HUES64 (cell line): ENCODE data around the gene SNED1.

ENCODE experiments used
- H3K27ac ChIP-seq: 2 replicates; pipeline ENCODE4 v1.7.0; 2013; ENCODE audit warnings: low read depth, low read length, inconsistent platforms
- H3K27me3 ChIP-seq: 2 replicates; pipeline ENCODE4 v1.6.1; 2013; ENCODE audit warnings: mild to moderate bottlenecking, low read length; ENCODE audit not compliant: insufficient read depth
- H3K36me3 ChIP-seq: 2 replicates; pipeline ENCODE4 v1.6.1; 2013; ENCODE audit warnings: mild to moderate bottlenecking, low read length; ENCODE audit not compliant: insufficient read depth
- H3K4me1 ChIP-seq: 2 replicates; pipeline ENCODE4 v1.6.1; 2013; ENCODE audit warnings: mild to moderate bottlenecking, low read length, moderate library complexity; ENCODE audit not compliant: insufficient read depth
- H3K4me3 ChIP-seq: 2 replicates; pipeline ENCODE4 v1.5.1; 2013; ENCODE audit warnings: mild to moderate bottlenecking, low read length, moderate library complexity
- H3K9ac ChIP-seq: 2 replicates; pipeline ENCODE4 v1.6.1; 2013; ENCODE audit warnings: mild to moderate bottlenecking, low read depth, low read length
- H3K9me3 ChIP-seq: 2 replicates; pipeline ENCODE4 v1.6.1; 2013; ENCODE audit warnings: low read depth, low read length; ENCODE audit not compliant: insufficient read depth
- WGBS: fragments of 150-250, 120-280 bp; methylation state at CpG from one replicate; pipeline ENCODE4 v1.1.7; 2013; ENCODE audit warnings: missing lambda C conversion rate; 5-methylcytosine and 5-hydroxymethylcytosine counted together

SNED1 gene

GRCh38 chr2:241132538-241133435 is 134.4 kb downstream of the SNED1 start:
- Histone ChIP-seq H3K9ac (no peak overlapping the region), H3K27me3 (no peaks in the 10 kb centered on the region), H3K4me1 (no peaks in the 10 kb centered on the region), H3K36me3 (peaks cover 60% of the 10 kb centered on the region), H3K27ac (no peak overlapping the region), H3K4me3 (no peak overlapping the region), H3K9me3 (no peaks in the 10 kb centered on the region)
- 94% methylated on average over 14 of the region's 14 CpGs for WGBS

DNA sequence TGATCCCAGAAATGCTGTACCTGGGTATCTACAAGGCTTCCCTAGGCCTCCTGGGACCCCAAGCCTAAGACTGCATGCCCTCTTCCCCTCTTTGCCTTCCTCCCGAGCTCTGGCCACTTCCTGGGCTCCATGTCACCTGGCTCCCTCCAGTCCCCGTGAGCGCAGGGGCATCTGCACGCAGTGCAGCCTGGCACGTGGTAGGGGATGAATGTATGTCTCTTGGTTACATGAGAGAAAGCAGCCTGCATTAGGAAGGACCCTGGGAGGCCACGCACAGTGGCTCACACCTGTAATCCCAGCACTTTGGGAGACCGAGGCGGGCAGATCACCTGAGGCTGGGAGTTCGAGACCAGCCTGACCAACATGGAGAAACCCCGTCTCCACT is 135.0 kb downstream of the SNED1 start:
- no peak overlapping the region for H3K27ac ChIP-seq
- H3K4me3 ChIP-seq = no peak overlapping the region
- no peaks in the 10 kb centered on the region for H3K4me1 ChIP-seq
- WGBS = 96% methylated on average over 10 of the region's 10 CpGs
- H3K27me3 ChIP-seq = no peaks in the 10 kb centered on the region
- peaks cover 66% of the 10 kb centered on the region for H3K36me3 ChIP-seq
- no peak overlapping the region for H3K9ac ChIP-seq
- no peaks in the 10 kb centered on the region for H3K9me3 ChIP-seq

- peaks cover 72% of the 10 kb centered on the region for H3K36me3 ChIP-seq
- H3K27ac ChIP-seq = no peak overlapping the region
- H3K4me3 ChIP-seq = no peak overlapping the region
- 93% methylated on average over 7 of the region's 7 CpGs for WGBS
- H3K9ac ChIP-seq = no peak overlapping the region
- no peaks in the 10 kb centered on the region for H3K27me3 ChIP-seq
- H3K4me1 ChIP-seq = no peaks in the 10 kb centered on the region
- no peaks in the 10 kb centered on the region for H3K9me3 ChIP-seq
Observed at GRCh38 chr2:241134711-241135110, 136.3 kb downstream of the SNED1 start.

DNA sequence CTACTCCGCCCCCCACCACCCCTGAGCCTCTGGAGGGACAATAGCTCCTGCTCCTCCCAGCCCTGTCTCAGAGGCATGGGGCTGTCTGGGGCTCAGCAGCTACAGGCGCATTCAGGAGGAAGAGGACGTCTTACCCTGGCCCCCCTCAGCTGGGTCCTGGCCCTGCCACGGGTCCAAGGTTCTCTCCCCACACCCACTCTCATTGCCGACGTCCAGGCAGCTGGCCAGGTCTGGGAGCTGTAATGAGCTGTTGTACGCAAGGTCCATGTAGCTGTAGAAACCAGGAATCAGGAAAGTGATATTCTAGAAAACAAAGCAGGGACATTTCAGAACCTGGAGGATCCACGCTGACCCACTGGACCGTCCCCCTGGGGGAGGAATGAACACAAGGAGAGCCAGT is 137.3 kb downstream of the SNED1 start:
- Histone ChIP-seq H3K9me3 (no peaks in the 10 kb centered on the region), H3K4me3 (no peak overlapping the region), H3K27ac (no peak overlapping the region), H3K4me1 (no peaks in the 10 kb centered on the region), H3K36me3 (peaks cover 73% of the 10 kb centered on the region), H3K27me3 (no peaks in the 10 kb centered on the region), H3K9ac (no peak overlapping the region)
- WGBS = 93% methylated on average over 9 of the region's 9 CpGs

DNA sequence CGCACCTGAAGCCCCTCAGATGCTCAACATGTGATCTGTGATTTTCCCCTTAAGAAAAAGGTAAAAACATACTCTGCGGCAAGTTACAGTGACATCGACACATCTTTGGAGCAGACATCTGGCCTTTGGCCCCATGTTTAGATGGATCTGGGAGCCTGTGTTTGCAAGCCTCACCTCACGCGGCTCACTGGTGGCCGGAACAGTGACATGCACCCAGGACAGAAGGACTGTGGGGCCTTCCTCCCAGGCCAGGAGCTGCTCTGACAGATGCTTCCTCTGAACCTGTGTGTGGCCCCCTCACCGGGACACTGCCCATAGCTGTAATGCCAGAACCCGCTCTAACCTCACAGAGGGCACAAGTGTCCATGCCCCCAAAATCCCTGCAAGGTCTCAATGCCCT is 137.8 kb downstream of the SNED1 start:
- Histone ChIP-seq H3K36me3 (peaks cover 74% of the 10 kb centered on the region), H3K27ac (no peak overlapping the region), H3K27me3 (no peaks in the 10 kb centered on the region), H3K9me3 (no peaks in the 10 kb centered on the region), H3K9ac (no peak overlapping the region), H3K4me3 (no peak overlapping the region), H3K4me1 (no peaks in the 10 kb centered on the region)
- WGBS = 96% methylated on average over 8 of the region's 8 CpGs

- H3K4me3 ChIP-seq = no peak overlapping the region
- H3K4me1 ChIP-seq = no peaks in the 10 kb centered on the region
- no peak overlapping the region for H3K9ac ChIP-seq
- H3K27ac ChIP-seq = no peak overlapping the region
- no peaks in the 10 kb centered on the region for H3K9me3 ChIP-seq
- peaks cover 71% of the 10 kb centered on the region for H3K36me3 ChIP-seq
- H3K27me3 ChIP-seq = no peaks in the 10 kb centered on the region
- 94% methylated on average over 25 of the region's 25 CpGs for WGBS
Observed at GRCh38 chr2:241136661-241137260, 138.3 kb downstream of the SNED1 start.

DNA sequence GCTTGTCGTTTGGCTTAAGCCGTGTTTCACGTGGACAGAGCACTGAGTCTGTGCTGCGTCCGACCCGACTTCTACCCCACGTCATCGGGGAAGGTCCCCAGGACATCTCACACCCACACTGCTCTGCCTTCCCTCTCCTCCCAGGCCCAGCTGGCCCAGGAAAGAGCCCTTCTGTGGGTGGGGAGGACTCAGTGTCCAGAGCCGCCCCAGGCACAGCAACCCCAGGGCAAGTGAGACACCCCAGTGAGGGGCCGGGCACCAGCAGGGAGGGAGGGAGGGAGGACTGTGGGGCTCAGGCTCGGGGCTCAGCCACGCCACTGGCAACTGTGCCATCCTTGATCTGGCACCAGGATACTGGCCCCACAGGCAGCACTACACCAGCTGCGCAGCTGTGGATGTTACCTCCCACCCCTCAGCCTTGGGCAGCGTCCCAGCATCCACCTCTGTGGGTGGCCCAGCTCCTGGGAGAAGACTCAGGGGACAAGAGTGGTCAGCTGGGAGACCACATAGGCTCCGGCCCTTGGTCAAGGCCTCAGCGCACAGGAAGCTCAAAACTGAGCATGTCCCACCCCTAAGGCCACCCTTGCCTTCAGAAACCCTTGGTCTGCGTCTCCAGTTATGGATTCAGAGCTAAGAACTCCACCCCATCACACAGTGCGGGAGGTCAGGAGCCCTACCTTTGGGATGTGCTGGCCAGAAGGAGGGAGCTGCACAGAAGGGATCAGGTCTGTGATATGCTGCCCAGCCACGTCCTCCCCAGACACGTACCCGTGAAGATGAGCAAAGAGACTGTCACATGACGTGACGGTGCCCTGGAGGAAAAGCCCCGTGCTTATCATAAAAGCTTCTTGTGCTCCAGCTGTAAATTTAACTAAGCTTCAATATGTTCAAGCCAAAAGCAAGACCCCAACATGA is 139.1 kb downstream of the SNED1 start:
- no peak overlapping the region for H3K9ac ChIP-seq
- H3K4me3 ChIP-seq = no peak overlapping the region
- H3K36me3 ChIP-seq = peaks cover 71% of the 10 kb centered on the region
- 90% methylated on average over 24 of the region's 24 CpGs for WGBS
- H3K4me1 ChIP-seq = no peaks in the 10 kb centered on the region
- H3K27me3 ChIP-seq = no peaks in the 10 kb centered on the region
- no peak overlapping the region for H3K27ac ChIP-seq
- H3K9me3 ChIP-seq = no peaks in the 10 kb centered on the region

- H3K4me3 ChIP-seq = no peak overlapping the region
- no peak overlapping the region for H3K27ac ChIP-seq
- H3K27me3 ChIP-seq = no peaks in the 10 kb centered on the region
- WGBS = 96% methylated on average over 16 of the region's 16 CpGs
- no peaks in the 10 kb centered on the region for H3K9me3 ChIP-seq
- H3K4me1 ChIP-seq = no peaks in the 10 kb centered on the region
- H3K36me3 ChIP-seq = peaks cover 68% of the 10 kb centered on the region
- no peak overlapping the region for H3K9ac ChIP-seq
Observed at GRCh38 chr2:241138471-241138870, 140.1 kb downstream of the SNED1 start.

- Histone ChIP-seq H3K36me3 (peaks cover 58% of the 10 kb centered on the region), H3K9me3 (no peaks in the 10 kb centered on the region), H3K4me1 (no peaks in the 10 kb centered on the region), H3K27me3 (no peaks in the 10 kb centered on the region), H3K9ac (no peak overlapping the region), H3K27ac (no peak overlapping the region), H3K4me3 (no peak overlapping the region)
- 97% methylated on average over 24 of the region's 24 CpGs for WGBS
Observed at GRCh38 chr2:241139531-241140444, 141.4 kb downstream of the SNED1 start.

- Histone ChIP-seq H3K9me3 (no peaks in the 10 kb centered on the region), H3K27ac (no peak overlapping the region), H3K4me1 (no peaks in the 10 kb centered on the region), H3K36me3 (peaks cover 52% of the 10 kb centered on the region), H3K27me3 (no peaks in the 10 kb centered on the region), H3K9ac (no peak overlapping the region), H3K4me3 (no peak overlapping the region)
- 95% methylated on average over 10 of the region's 10 CpGs for whole genome bisulfite sequencing
Observed at GRCh38 chr2:241140445-241140840, 142.0 kb downstream of the SNED1 start.
